HCT116 (cell line): ENCODE measurements around the gene MGAM2. TPM values are rescaled to one million over a fixed set of nuclear protein-coding genes. Genes with fewer than 3 reads are reported as not detected.

Experiments
- ATAC-seq: fragments of 200-7000 bp; cut with Tn5 transposase; 2 replicates; pipeline ENCODE4 v1.9.1; 2020; ENCODE audit warnings: mild to moderate bottlenecking, moderate library complexity
- BruUV-seq: library from RNA; stranded (reverse); fragments of 400-500 nt; replicated peaks from 2 replicates; lab custom pipeline; 2021; lab: Mats Ljungman, UMichigan
- CTCF ChIA-PET: fragments of 300-600 bp; sonication (Branson Sonifier 250); formaldehyde crosslinking; loops from one replicate; lab custom pipeline; 2021; ENCODE audit warnings: antibody characterized with exemption; lab: Charles Lee
- POLR2A ChIA-PET: fragments of 300-600, 350-600 bp; sonication (Branson Sonifier 250); formaldehyde crosslinking; loops from one replicate; lab custom pipeline; 2021; ENCODE audit warnings: antibody characterized with exemption; lab: Charles Lee
- RAD21 ChIA-PET, 2 experiments: fragments of 300-600 bp; sonication (Branson Sonifier 250); formaldehyde crosslinking; loops; one replicate each; lab custom pipeline; 2023; ENCODE audit warnings: low total read pairs in 2 of 2; ENCODE audit not compliant: uncharacterized antibody in 2 of 2, unreplicated experiment in 2 of 2, low non-redundant PET in 1 of 2; lab: Charles Lee
- DNase-seq: peaks from one replicate; pipeline ENCODE4 v3.0.0-alpha.2; 2010; ENCODE audit warnings: low read depth, low spot score
- H2AFZ ChIP-seq: fragments of 200-600 bp; shearing (Covaris generic), sonication (generic); 2 replicates; pipeline ENCODE4 v1.6.1; 2017; ENCODE audit warnings: low read depth, mixed run types, mixed read lengths, antibody characterized with exemption, low read length; ENCODE audit not compliant: poor library complexity, severe bottlenecking
- H3K27ac ChIP-seq: 2 replicates; pipeline ENCODE4 v1.5.1; 2012; ENCODE audit warnings: low read depth, low read length
- H3K27me3 ChIP-seq: fragments of 200-600 bp; sonication (generic); 2 replicates; pipeline ENCODE4 v1.6.1; 2016; ENCODE audit warnings: mixed run types, low read length, mixed read lengths; ENCODE audit not compliant: insufficient read depth
- H3K36me3 ChIP-seq, 2 experiments: fragments of 200-500 bp in 1 of 2; fragments of 200-600 bp in 1 of 2; sonication (Bioruptor generic) in 1 of 2; sonication (generic) in 1 of 2; 2 replicates each; pipeline versions ENCODE4 v1.5.1 to v1.6.1; 2014 to 2016; ENCODE audit warnings: low read length in 2 of 2, inconsistent platforms in 1 of 2, mixed read lengths in 1 of 2, mixed run types in 1 of 2; ENCODE audit not compliant: insufficient read depth in 2 of 2, control insufficient read depth in 1 of 2
- H3K4me1 ChIP-seq, 2 experiments: fragments of 200-600 bp in 1 of 2; sonication (generic) in 1 of 2; 2 replicates each; pipeline versions ENCODE4 v1.5.1 to v1.6.1; 2012 to 2017; ENCODE audit warnings: low read length in 2 of 2, inconsistent platforms in 1 of 2, mild to moderate bottlenecking in 1 of 2, mixed read lengths in 1 of 2, mixed run types in 1 of 2, moderate library complexity in 1 of 2; ENCODE audit not compliant: insufficient read depth in 2 of 2, control insufficient read depth in 1 of 2
- H3K4me2 ChIP-seq: fragments of 200-600 bp; sonication (generic); 2 replicates; pipeline ENCODE4 v1.6.1; 2017; ENCODE audit warnings: mixed run types, low read length, mixed read lengths
- H3K4me3 ChIP-seq, 2 experiments: fragments of 200-600 bp in 1 of 2; sonication (generic) in 1 of 2; replicated peaks in 1 of 2; 2 replicates each; pipeline ENCODE4 v1.5.1; 2011 to 2016; ENCODE audit warnings: low read length in 2 of 2, control low read depth in 1 of 2, low read depth in 1 of 2, mild to moderate bottlenecking in 1 of 2, mixed read lengths in 1 of 2, mixed run types in 1 of 2
- H3K79me2 ChIP-seq: fragments of 200-600 bp; sonication (generic); 2 replicates; pipeline ENCODE4 v1.6.1; 2017; ENCODE audit warnings: mild to moderate bottlenecking, mixed run types, low read length, moderate library complexity, mixed read lengths; ENCODE audit not compliant: insufficient read depth
- H3K9ac ChIP-seq: fragments of 200-600 bp; sonication (generic); 2 replicates; pipeline ENCODE4 v1.6.1; 2016; ENCODE audit warnings: low read length, mixed read lengths
- H3K9me2 ChIP-seq: fragments of 200-600 bp; sonication (generic), shearing (Covaris generic); 2 replicates; pipeline ENCODE4 v1.6.1; 2017; ENCODE audit warnings: mixed run types, mild to moderate bottlenecking, moderate library complexity; ENCODE audit not compliant: insufficient read depth
- H3K9me3 ChIP-seq, 2 experiments: fragments of 200-500 bp in 1 of 2; fragments of 200-600 bp in 1 of 2; sonication (Bioruptor generic) in 1 of 2; sonication (generic) in 1 of 2; 2 replicates each; pipeline ENCODE4 v1.6.1; 2014 to 2017; ENCODE audit warnings: low read length in 2 of 2, mixed read lengths in 2 of 2, inconsistent platforms in 1 of 2, low read depth in 1 of 2, mild to moderate bottlenecking in 1 of 2, mixed run types in 1 of 2, moderate library complexity in 1 of 2; ENCODE audit not compliant: control insufficient read depth in 1 of 2, insufficient read depth in 1 of 2
- H4K20me1 ChIP-seq: fragments of 200-600 bp; sonication (generic), shearing (Covaris generic); 2 replicates; pipeline ENCODE4 v1.6.1; 2017; ENCODE audit warnings: mixed run types, mild to moderate bottlenecking, moderate library complexity; ENCODE audit not compliant: insufficient read depth
- CBX3 ChIP-seq: IDR thresholded peaks from 2 replicates; pipeline ENCODE4 v1.6.1; 2012; ENCODE audit warnings: low read depth
- CEBPB ChIP-seq: IDR thresholded peaks from 2 replicates; pipeline ENCODE4 v1.6.1; 2012; ENCODE audit warnings: low read depth
- CTCF ChIP-seq, 3 experiments: fragments of 200-600 bp in 1 of 3; sonication (generic) in 1 of 3; IDR thresholded peaks in 2 of 3; conservative IDR thresholded peaks in 1 of 3; 2 replicates each; pipeline ENCODE4 v1.5.1; 2012 to 2017; ENCODE audit warnings: low read depth in 2 of 3, low read length in 2 of 3, antibody characterized with exemption in 1 of 3, borderline replicate concordance in 1 of 3, control low read depth in 1 of 3, mild to moderate bottlenecking in 1 of 3, mixed read lengths in 1 of 3, mixed run types in 1 of 3, moderate library complexity in 1 of 3; ENCODE audit not compliant: insufficient read depth in 1 of 3
- ELF1 ChIP-seq: IDR thresholded peaks from 2 replicates; pipeline ENCODE4 v1.6.1; 2012; ENCODE audit warnings: low read depth, borderline replicate concordance
- EZH2phosphoT487 ChIP-seq: fragments of 200-600 bp; IDR thresholded peaks from 2 replicates; pipeline ENCODE4 v1.6.1; 2018; ENCODE audit warnings: antibody characterized with exemption, borderline replicate concordance
- JUND ChIP-seq: IDR thresholded peaks from 2 replicates; pipeline ENCODE4 v1.6.1; 2012
- POLR2A ChIP-seq: IDR thresholded peaks from 2 replicates; pipeline ENCODE4 v1.7.0; 2011; ENCODE audit warnings: borderline replicate concordance; ENCODE audit not compliant: insufficient read depth, insufficient read length; ENCODE audit errors: extremely low read depth
- POLR2AphosphoS5 ChIP-seq: IDR thresholded peaks from 2 replicates; pipeline ENCODE4 v1.6.1; 2011; ENCODE audit warnings: mild to moderate bottlenecking, low read depth, low read length, moderate library complexity
- RAD21 ChIP-seq: IDR thresholded peaks from 2 replicates; pipeline ENCODE4 v1.6.1; 2012; ENCODE audit warnings: low read depth, mild to moderate bottlenecking
- REST ChIP-seq: IDR thresholded peaks from 2 replicates; pipeline ENCODE4 v1.6.1; 2012; ENCODE audit warnings: low read depth
- SIN3A ChIP-seq: IDR thresholded peaks from 2 replicates; pipeline ENCODE4 v1.6.1; 2012; ENCODE audit warnings: low read depth
- SP1 ChIP-seq: IDR thresholded peaks from 2 replicates; pipeline ENCODE4 v1.6.1; 2012; ENCODE audit warnings: low read depth
- SRF ChIP-seq: IDR thresholded peaks from 2 replicates; pipeline ENCODE4 v1.6.1; 2012; ENCODE audit warnings: low read depth
- TCF7L2 ChIP-seq: IDR thresholded peaks from 2 replicates; pipeline ENCODE4 v1.7.0; 2011; ENCODE audit warnings: borderline replicate concordance, inconsistent platforms; ENCODE audit not compliant: insufficient read depth, insufficient read length; ENCODE audit errors: extremely low read depth
- YY1 ChIP-seq: IDR thresholded peaks from 2 replicates; pipeline ENCODE4 v1.6.1; 2011; ENCODE audit warnings: low read length, low read depth, moderate library complexity, mild to moderate bottlenecking; ENCODE audit not compliant: insufficient replicate concordance; ENCODE audit errors: extremely low read depth
- ZBTB33 ChIP-seq: IDR thresholded peaks from 2 replicates; pipeline ENCODE4 v1.6.1; 2011; ENCODE audit warnings: mild to moderate bottlenecking, low read length, moderate library complexity; ENCODE audit not compliant: insufficient replicate concordance; ENCODE audit errors: extremely low read depth
- intact Hi-C: fragments of 100-400 bp; cut with micrococcal nuclease; formaldehyde crosslinking; loops from 2 replicates; pipeline ENCODE4 v1.10.0; 2022
- total RNA-seq: library from RNA; stranded (reverse); gene quantifications from one replicate; pipeline ENCODE4 v1.2.1, GENCODE V29; 2021; ENCODE audit not compliant: unreplicated experiment
- TF ChIP-seq, protein P1 (sequence below): IDR thresholded peaks from 2 replicates; pipeline ENCODE4 v1.6.1; 2012

Gene MGAM2
- total RNA-seq, 1 experiment from 2014 or later = 0.05 TPM

DNA sequence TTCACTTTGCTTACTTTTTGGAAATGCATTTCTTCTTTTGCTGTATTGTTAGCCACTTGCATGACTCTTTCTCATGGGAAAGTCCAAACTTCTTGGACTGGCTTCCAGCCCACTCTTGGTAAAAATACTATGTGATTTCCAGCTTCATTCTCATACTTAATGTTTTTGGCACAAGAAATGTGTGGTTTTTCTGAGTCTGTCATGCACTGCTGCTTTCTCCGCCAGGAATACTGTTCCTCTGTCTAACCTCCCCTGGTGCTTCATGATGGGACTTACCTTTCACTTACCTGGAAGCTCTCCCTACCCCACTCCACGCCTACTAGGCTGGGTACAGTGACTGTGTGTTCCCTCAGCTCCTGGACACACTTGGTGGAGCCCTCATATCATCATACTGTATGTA, 18.7 kb downstream of the MGAM2 start:
- H3K36me3 ChIP-seq = no peaks in the 10 kb centered on the region
- H3K4me2 ChIP-seq = no peak overlapping the region
- intact Hi-C loops = no loop called here
- RAD21 ChIA-PET = no interaction called here
- CTCF ChIA-PET = no interaction called here
- no peaks in the 10 kb centered on the region; the same call in 1 of the 2 replicates for H4K20me1 ChIP-seq
- no peaks in the 10 kb centered on the region for H3K9me2 ChIP-seq
- BruUV-seq = no TSS peak
- no peak overlapping the region for H3K4me3 ChIP-seq
- no peak for ATAC-seq
- H3K9ac ChIP-seq = no peak overlapping the region
- H3K9me3 ChIP-seq = no peaks in the 10 kb centered on the region
- no peak for DNase-seq
- POLR2A ChIA-PET = no interaction called here
- no peak for TF ChIP-seq CEBPB
- no peak for TF ChIP-seq EZH2phosphoT487
- TF ChIP-seq CTCF (IDR thresholded peaks at IDR 0.05 in 2 of 3, conservative IDR thresholded peaks at IDR 0.05 in 1 of 3; ENCODE audit: borderline replicate concordance in 1 of 3, insufficient read depth in 1 of 3, low read depth in 2 of 3, low read length in 2 of 3) = no peak
- no peak for TF ChIP-seq POLR2AphosphoS5
- TF ChIP-seq RAD21 = no peak
- TF ChIP-seq SRF = no peak
- TF ChIP-seq SIN3A = no peak
- no peak for TF ChIP-seq ZBTB33
- TF ChIP-seq, protein P1, sequence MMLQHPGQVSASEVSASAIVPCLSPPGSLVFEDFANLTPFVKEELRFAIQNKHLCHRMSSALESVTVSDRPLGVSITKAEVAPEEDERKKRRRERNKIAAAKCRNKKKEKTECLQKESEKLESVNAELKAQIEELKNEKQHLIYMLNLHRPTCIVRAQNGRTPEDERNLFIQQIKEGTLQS = no peak
- TF ChIP-seq CBX3 = no peak
- TF ChIP-seq TCF7L2 = no peak
- TF ChIP-seq YY1 = no peak
- TF ChIP-seq REST = no peak
- no peak for TF ChIP-seq JUND
- no peak for TF ChIP-seq ELF1
- no peak for TF ChIP-seq POLR2A
- TF ChIP-seq SP1 = no peak
- no peaks in the 10 kb centered on the region for H3K27me3 ChIP-seq
- no peaks in the 10 kb centered on the region for H3K4me1 ChIP-seq
- H3K27ac ChIP-seq = no peak overlapping the region
- H2AFZ ChIP-seq = no peak overlapping the region
- no peaks in the 10 kb centered on the region for H3K79me2 ChIP-seq
